HG03378 (cell line): ENCODE data around the gene MRPL48.

Experiments used
- ATAC-seq: cut with Tn5 transposase; IDR thresholded peaks from one replicate; pipeline ENCODE4 v1.9.1; 2021; ENCODE audit warnings: mild to moderate bottlenecking, moderate library complexity; ENCODE audit not compliant: unreplicated experiment

Gene MRPL48

DNA sequence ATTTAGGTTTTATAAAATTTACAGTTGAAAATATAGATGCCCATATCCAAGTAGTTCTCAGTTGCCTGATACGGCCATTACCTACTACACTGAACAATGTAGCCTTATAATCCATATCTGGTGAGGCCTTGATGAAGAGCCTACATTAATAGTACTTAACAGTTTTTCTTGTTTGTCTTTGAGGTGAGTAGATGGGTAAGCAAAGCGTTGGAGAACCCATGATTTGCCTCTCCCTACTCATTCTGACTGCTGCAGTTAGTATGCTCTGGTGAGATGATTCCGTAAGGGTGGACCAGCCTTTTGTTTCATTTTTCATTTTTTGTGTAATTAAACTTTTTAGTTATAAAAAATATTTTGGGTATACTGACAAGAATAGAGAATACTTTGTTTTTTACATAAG, 100.6 kb downstream of the MRPL48 start:
- ATAC-seq, result no peak

DNA sequence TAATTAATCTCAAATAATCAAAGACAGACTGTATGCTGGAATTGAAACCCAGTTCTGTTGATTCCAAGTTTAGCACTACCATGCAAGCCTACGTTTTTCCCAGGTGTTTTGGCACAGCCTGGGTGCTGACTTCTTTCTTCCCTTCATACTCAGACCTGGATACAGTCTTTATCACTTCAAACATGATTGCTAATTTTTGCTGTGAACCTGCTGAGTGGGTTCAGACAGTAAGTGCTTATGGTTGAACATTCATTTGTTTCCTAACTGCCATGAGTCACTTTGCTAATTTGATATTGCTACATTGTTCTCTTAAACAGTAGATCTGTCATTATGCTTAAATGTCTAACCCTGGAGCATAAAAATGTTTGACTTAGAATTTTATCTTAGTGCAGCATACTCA, 101.3 kb downstream of the MRPL48 start:
- no peak for ATAC-seq

DNA sequence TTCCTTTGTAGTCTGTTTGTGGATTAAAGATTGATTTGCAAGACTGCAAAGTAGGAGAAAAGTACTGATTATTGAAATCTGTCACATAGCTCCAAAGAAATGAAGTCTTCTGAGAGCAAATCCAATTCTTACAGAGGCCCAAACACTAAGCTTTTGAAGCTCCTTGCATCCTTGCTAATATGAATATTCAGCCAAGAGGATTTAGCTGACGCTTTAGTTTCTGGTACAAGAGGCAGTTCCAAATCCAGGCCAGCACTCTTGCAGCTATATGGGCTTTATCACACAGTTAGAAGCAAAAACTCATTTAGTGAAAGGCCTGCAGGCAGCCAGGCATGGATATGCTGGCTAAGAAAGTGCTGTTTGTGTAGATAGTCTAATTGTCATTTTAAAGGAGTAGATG, 101.9 kb downstream of the MRPL48 start:
- no peak for ATAC-seq

DNA sequence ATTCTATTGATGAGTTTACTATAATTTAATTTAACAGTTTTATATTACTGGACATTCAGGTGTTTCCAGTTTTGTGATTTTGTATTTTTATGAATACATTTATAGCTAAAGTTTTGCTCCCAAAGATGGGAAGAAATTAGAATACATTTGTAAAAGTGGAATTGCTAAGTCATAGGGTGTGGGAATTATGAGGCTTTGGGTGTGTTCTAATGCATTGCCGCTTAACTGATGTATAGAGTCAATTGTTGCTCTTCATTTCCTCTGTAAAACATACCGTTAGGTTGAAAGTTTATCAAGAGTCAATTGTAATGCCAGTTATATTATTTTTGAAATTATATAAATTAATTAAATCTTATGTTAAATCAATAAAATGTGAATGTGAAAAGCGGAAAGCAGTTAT, 105.4 kb downstream of the MRPL48 start:
- ATAC-seq, result no peak

DNA sequence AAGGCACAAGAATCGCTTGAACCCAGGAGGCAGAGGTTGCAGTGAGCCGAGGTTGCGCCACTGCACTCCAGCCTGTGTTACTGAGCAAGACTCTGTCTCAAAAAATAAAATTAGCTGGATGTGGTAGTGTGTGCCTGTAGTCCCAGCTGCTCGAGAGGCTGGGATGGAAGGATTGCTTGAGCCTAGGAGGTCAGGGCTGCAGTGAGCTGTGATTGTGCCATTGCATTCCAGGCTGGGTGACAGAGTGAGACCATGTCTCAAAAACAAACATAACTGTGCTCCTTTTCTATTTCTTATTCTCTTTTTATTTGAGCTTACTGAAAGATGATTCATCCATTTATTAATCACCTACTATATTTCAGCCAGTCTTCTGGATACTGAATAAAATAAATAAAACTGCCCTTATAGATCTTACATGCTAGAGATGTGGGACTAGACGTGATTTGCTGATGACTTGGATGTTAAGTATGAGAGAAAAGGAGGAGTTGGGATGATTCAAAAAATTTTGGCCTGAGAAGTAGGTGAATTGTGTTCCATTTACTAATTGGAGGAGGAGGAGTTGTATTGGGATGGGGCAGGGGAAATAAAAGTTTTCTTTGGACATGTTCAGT, 107.2 kb downstream of the MRPL48 start:
- ATAC-seq, result no peak

DNA sequence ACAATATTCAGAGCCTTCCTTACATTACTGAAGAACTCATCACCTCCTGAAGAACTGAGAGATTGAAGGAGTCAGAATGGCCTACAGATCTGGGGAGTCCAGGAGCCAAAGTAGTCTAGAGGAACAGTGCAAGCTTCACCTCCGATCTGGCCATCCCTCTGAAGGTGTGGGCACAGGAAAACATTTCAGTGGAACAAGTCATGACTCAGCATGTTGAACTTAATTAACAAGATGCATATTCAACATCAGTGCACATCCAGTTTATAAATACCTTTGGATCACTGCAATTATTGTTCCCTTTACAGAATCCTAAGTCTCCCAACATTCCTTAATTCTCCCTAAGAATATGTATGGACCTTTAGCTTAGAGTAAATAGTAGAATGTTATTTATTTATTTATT, 114.6 kb downstream of the MRPL48 start:
- ATAC-seq, result no peak

DNA sequence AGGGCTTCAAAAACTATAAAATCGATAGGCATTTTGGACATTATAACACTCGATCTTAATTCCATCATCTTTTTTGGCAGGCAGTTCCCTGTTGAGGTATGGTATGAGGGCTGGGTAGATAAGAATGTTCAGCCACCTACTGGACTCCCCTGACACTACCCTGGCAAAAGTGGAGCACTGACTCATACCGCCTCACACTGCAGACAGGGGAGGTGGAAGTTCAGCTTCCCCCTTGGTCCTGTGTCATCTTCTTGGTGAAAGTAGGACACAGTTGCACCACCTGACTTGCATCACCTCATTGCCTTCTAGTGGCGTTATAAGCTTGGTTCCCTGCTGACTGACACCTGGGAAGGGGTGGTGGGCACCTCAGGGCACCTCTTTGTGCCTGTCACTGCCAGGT, 119.5 kb downstream of the MRPL48 start:
- no peak for ATAC-seq

DNA sequence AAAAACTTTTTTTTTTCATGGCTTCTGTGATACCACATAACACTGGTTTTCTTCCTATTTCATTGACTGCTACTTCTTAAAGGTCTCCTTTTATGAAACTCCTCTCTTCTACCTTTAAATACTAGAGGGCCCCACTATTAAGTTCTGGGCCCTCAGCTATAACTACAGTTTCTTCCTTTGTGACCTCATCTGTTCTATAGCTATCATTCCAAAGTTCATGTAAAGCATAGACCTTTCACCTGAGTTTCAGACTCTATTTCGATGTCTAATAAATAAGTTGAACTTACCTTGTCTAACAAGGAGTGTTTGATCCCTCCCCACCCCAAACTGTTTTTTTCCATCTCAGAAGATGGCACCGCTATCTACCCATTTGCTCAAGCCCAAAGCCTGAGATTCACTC, 124.4 kb downstream of the MRPL48 start:
- ATAC-seq, result no peak

DNA sequence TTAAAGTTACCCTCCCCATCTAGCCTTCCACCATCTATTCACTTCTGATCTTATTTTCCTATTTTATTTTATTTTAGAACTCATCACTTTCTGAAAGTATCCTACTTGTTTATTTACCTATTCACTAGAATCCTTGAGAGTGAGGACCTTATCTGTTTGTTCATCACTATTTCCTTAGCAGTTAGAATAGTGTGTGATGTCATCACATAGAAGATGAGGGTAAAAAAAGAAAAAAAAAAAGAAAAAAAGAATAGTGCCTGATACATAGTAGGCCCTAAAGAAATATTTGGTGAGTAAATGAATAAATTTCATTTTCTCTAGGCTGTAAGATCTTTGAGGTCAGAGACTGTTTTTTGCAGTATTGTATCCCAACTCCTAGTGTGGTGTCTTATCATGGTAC, 125.8 kb downstream of the MRPL48 start:
- ATAC-seq, result no peak

DNA sequence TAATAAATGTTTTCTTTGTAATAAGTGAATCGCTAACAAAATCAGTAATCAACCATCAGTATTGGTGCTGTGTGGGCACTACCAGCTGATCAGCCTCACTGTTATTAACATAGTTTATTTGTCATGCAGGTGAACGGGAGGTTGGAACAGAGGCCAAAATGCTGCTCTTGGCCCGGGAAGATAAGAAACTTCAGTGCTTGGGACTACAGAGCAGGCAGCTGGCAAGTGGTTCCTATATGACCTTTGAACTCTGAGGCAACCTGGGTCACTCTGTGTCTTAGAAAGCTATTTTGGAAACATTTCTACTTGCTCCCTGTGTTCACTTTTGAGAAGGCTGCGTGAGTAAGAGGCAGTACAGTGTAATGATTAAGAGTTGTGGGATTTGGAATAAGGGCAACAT, 126.6 kb downstream of the MRPL48 start:
- no peak for ATAC-seq
